GM04503 (cell line): Measurements from ENCODE around the gene IGDCC3.

ENCODE experiments used
- DNase-seq: peaks from one replicate; pipeline ENCODE4 v3.0.0-alpha.2; 2012; ENCODE audit warnings: low read depth

The IGDCC3 gene

GRCh38 chr15:65289261-65289854, 88.4 kb downstream of the IGDCC3 start:
- DNase-seq, result no peak

GRCh38 chr15:65287520-65287855, 90.3 kb downstream of the IGDCC3 start:
- no peak for DNase-seq

GRCh38 chr15:65286704-65287519, 90.9 kb downstream of the IGDCC3 start, which contains the start of gene PARP16:
PARP16 (minus strand) TSS chr15:65286883; CDS start chr15:65286426, 457 bp downstream.
- DNase-seq, result no peak

- DNase-seq, result no peak
Measured at GRCh38 chr15:65286069-65286703, 91.6 kb downstream of the IGDCC3 start.

GRCh38 chr15:65285291-65286068, 92.3 kb downstream of the IGDCC3 start:
- DNase-seq, result no peak

GRCh38 chr15:65278480-65278879, 99.3 kb downstream of the IGDCC3 start:
- DNase-seq, result no peak
